Skeletal muscle satellite cell (primary cell): Measurements from ENCODE around the gene KBTBD6.
"Not testable (repeated sequence)": the region's sequence is repeated elsewhere in the genome, so short reads cannot be mapped to it uniquely, and the experiment has no call there.

Experiments used
- H3K27me3 ChIP-seq: 2 replicates; pipeline ENCODE4 v1.7.0; 2013; ENCODE audit warnings: low read length; ENCODE audit not compliant: control insufficient read depth, insufficient read depth
- H3K36me3 ChIP-seq: 2 replicates; pipeline ENCODE4 v1.7.0; 2013; ENCODE audit warnings: mild to moderate bottlenecking, control low read depth, low read length; ENCODE audit not compliant: insufficient read depth
- H3K4me1 ChIP-seq: 2 replicates; pipeline ENCODE4 v1.7.0; 2013; ENCODE audit warnings: low read length; ENCODE audit not compliant: control insufficient read depth, insufficient read depth
- H3K4me2 ChIP-seq: 2 replicates; pipeline ENCODE4 v1.7.0; 2013; ENCODE audit warnings: mild to moderate bottlenecking, low read length
- H3K4me3 ChIP-seq: 2 replicates; pipeline ENCODE4 v1.7.0; 2013; ENCODE audit warnings: low read length
- H3K9ac ChIP-seq: 2 replicates; pipeline ENCODE4 v1.7.0; 2013; ENCODE audit warnings: mild to moderate bottlenecking, low read depth, low read length, moderate library complexity
- H3K9me3 ChIP-seq: replicated peaks from 2 replicates; pipeline ENCODE4 v1.7.0; 2013; ENCODE audit warnings: mild to moderate bottlenecking, control low read depth, low read length

Gene KBTBD6

DNA sequence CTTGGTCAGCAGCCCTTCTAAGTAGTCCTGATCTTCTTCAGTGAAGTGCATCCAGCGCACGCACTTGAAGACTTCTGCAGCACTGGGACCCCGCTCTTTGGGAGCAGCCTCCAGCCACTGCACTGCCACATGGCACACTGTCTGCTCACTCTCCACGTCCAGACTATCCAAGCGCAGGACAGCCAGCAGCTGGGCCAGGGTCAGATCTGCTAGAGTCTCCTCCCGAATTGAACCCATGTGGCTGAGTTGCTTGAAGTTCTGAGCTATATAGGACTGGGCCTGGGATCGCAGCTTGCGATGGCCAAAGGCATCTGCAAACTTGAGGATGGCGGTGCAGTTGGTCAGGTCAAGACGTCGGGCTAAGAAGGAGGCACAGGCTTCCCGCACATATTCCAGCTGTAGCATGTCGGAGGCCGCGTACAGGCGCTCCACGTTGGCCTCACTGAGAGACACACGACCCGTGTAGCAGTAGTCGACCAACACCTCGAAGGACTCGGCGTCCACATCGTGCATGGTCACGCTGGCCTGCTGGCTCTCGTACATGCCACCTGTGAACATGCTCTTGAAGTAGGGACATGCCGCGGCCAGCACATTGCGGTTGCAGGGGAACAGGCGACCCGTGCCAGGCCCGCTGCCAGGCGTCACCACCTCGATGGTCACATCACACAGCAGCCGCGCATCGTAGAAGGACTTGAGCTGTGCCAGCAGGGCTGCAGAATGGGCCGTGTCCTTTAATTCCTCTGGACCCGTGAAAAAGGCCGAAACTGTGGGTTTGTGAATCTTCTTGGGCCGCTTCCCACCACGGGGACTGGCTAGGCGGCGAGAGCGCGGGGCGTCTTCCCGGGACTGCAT is 716 bp downstream of the KBTBD6 start:
- Histone ChIP-seq H3K4me3 (peak overlapping the region; percentile 74), H3K9ac (peak overlapping the region; percentile 71), H3K4me2 (peak overlapping the region; percentile 82), H3K4me1 (peaks cover 29% of the 10 kb centered on the region)
- H3K27me3 ChIP-seq, H3K36me3 ChIP-seq, H3K9me3 ChIP-seq: not testable (repeated sequence)

DNA sequence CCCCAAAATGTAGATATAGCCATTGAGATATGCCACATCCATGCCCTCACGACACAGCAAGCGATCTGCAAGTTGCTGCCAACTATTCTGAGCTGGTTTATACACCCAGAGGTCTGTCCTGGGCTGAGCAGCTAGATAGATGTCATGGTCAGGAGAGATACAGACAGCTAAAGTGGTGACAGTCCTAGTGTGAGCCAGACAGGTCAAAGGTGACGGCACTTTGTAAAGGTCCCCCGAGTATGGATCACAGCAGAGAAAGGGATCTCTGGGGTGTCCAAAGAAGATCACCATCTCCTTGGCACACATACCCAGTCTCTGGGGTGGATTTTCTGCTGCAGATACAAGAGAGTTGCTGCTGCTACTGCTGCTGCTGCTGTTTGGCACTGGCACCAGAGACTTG is 1.4 kb downstream of the KBTBD6 start:
- peak overlapping the region; percentile 71 for H3K4me2 ChIP-seq
- H3K36me3 ChIP-seq, H3K9ac ChIP-seq, H3K9me3 ChIP-seq, H3K27me3 ChIP-seq: not testable (repeated sequence)
- peak overlapping the region; percentile 38 for H3K4me3 ChIP-seq
- H3K4me1 ChIP-seq = peaks cover 29% of the 10 kb centered on the region

DNA sequence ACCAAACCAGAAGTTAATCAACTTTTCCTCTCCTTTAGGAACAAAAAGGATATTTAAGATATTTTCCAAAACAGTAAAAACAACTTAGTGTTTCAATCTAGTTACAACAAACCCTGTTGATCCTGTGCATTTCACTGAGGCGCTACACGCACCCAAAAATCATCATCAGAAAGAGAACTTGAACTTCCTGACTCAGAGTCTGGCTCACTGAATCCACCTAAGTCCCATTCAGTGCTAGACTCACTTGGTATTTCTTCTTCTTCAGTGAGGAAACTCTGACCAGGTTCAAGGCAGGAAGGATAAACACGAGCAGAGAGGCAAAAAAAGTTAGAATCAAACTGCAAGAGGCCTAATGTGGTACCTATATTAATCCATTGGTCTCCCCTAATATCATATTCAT is 2.2 kb downstream of the KBTBD6 start:
- Histone ChIP-seq H3K9me3 (no peaks in the 10 kb centered on the region), H3K9ac (no peak overlapping the region), H3K4me3 (peak overlapping the region; percentile 38), H3K4me2 (peak overlapping the region; percentile 71), H3K36me3 (peaks cover 3% of the 10 kb centered on the region), H3K27me3 (no peaks in the 10 kb centered on the region), H3K4me1 (peaks cover 29% of the 10 kb centered on the region)

DNA sequence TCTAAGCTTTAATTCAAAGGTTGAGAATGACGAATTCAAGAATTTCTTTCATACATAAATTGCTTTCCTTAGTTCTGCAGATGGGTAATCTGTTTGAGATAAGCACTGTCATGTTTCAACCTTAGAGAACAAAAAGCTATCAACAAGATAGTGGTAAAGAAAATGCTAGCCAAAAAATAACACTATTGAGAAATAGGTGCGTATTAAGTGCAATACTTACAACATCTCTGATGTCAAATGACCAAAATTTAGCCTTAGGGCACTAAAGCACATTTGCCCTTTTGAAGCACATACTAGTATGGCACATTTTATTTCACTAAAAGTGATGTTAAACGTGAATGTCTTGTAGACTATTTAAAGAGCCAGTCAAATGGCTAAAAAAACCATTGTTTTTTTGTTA is 4.9 kb downstream of the KBTBD6 start:
- peaks cover 3% of the 10 kb centered on the region for H3K36me3 ChIP-seq
- H3K4me1 ChIP-seq = peaks cover 29% of the 10 kb centered on the region
- no peak overlapping the region for H3K9ac ChIP-seq
- no peaks in the 10 kb centered on the region for H3K9me3 ChIP-seq
- no peak overlapping the region for H3K4me2 ChIP-seq
- no peak overlapping the region for H3K4me3 ChIP-seq
- no peaks in the 10 kb centered on the region for H3K27me3 ChIP-seq

GRCh38 chr13:41122838-41123237 is 9.8 kb downstream of the KBTBD6 start:
- Histone ChIP-seq H3K27me3 (no peaks in the 10 kb centered on the region), H3K9me3 (no peaks in the 10 kb centered on the region), H3K9ac (no peak overlapping the region), H3K36me3 (no peaks in the 10 kb centered on the region), H3K4me3 (no peak overlapping the region), H3K4me1 (no peaks in the 10 kb centered on the region), H3K4me2 (no peak overlapping the region)

DNA sequence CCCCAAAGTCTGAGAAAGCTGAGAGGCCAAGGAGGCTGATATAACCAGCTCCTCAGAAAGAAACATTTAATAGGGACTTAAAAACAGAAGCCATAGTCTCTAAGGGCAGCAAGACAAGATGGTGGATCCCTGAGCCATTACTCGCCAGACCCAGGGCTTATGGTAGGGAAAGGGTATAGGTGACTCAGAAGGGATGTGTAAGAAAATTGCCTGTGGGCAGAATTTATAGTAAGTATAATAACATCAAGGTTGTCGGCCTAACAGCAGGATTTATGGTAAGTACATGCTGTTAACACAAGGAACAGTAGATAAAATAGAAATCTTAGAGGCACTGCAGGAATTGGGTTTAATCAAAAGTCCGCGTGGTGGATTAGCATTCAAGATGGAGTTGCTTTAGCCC is 14.7 kb downstream of the KBTBD6 start:
- Histone ChIP-seq H3K9ac (no peak overlapping the region), H3K36me3 (no peaks in the 10 kb centered on the region), H3K4me1 (no peaks in the 10 kb centered on the region), H3K27me3 (no peaks in the 10 kb centered on the region), H3K4me2 (no peak overlapping the region), H3K4me3 (no peak overlapping the region), H3K9me3 (no peaks in the 10 kb centered on the region)

- Histone ChIP-seq H3K4me3 (no peak overlapping the region), H3K4me1 (no peaks in the 10 kb centered on the region), H3K9ac (no peak overlapping the region), H3K9me3 (no peaks in the 10 kb centered on the region), H3K4me2 (no peak overlapping the region), H3K27me3 (no peaks in the 10 kb centered on the region), H3K36me3 (no peaks in the 10 kb centered on the region)
These were observed 21.1 kb downstream of the KBTBD6 start for GRCh38 chr13:41111454-41111853.

- H3K9ac ChIP-seq = no peak overlapping the region
- no peaks in the 10 kb centered on the region for H3K27me3 ChIP-seq
- no peaks in the 10 kb centered on the region for H3K9me3 ChIP-seq
- H3K4me1 ChIP-seq = no peaks in the 10 kb centered on the region
- H3K4me3 ChIP-seq = no peak overlapping the region
- H3K4me2 ChIP-seq = no peak overlapping the region
- H3K36me3 ChIP-seq = no peaks in the 10 kb centered on the region
These were observed 25.0 kb downstream of the KBTBD6 start for GRCh38 chr13:41107584-41108014.

- Histone ChIP-seq H3K4me1 (no peaks in the 10 kb centered on the region), H3K4me3 (no peak overlapping the region), H3K27me3 (no peaks in the 10 kb centered on the region), H3K9ac (no peak overlapping the region), H3K36me3 (no peaks in the 10 kb centered on the region), H3K9me3 (no peaks in the 10 kb centered on the region), H3K4me2 (no peak overlapping the region)
These were observed 25.5 kb downstream of the KBTBD6 start for GRCh38 chr13:41107104-41107571.

GRCh38 chr13:41099986-41100385 is 32.6 kb downstream of the KBTBD6 start:
- no peaks in the 10 kb centered on the region for H3K36me3 ChIP-seq
- H3K9ac ChIP-seq = no peak overlapping the region
- no peaks in the 10 kb centered on the region for H3K4me1 ChIP-seq
- no peaks in the 10 kb centered on the region for H3K27me3 ChIP-seq
- H3K4me2 ChIP-seq = no peak overlapping the region
- no peak overlapping the region for H3K4me3 ChIP-seq
- H3K9me3 ChIP-seq = no peaks in the 10 kb centered on the region

- Histone ChIP-seq H3K27me3 (no peaks in the 10 kb centered on the region), H3K4me3 (no peak overlapping the region), H3K36me3 (no peaks in the 10 kb centered on the region), H3K9ac (no peak overlapping the region), H3K9me3 (no peaks in the 10 kb centered on the region), H3K4me1 (no peaks in the 10 kb centered on the region), H3K4me2 (no peak overlapping the region)
These were observed 33.8 kb downstream of the KBTBD6 start for GRCh38 chr13:41098761-41099160.

DNA sequence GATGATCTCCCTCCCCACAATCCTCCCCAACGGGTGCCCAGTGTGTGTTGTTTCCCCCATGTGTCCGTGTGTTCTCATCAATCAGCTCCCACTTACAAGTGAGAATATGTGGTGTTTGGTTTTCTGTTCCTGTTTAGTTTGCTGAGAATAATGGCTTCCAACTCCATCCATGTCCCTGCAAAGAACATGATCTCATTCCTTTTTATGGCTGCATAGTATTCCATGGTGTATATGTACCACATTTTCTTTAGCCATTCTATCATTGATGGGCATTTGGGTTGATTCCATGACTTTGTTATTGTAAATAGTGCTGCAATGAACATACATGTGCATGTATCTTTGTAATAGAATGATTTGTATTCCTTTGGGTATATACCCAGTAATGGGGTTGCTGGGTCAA is 36.9 kb downstream of the KBTBD6 start:
- not testable (repeated sequence) for H3K4me2 ChIP-seq, H3K4me1 ChIP-seq, H3K9ac ChIP-seq, H3K9me3 ChIP-seq, H3K4me3 ChIP-seq, H3K27me3 ChIP-seq, H3K36me3 ChIP-seq
